ENCODE data around the gene GYS2.

GYS2 gene

GRCh38 chr12:21528953-21529352, 75.7 kb downstream of the GYS2 start:
- no peak overlapping the region for H3K27ac ChIP-seq (ENCODE audit: low read depth, low read length)
- no peaks in the 10 kb centered on the region for H3F3A ChIP-seq (ENCODE audit: insufficient read depth)
- no peak overlapping the region for H3K4me3 ChIP-seq (ENCODE audit: insufficient read depth, low read length, poor library complexity, severe bottlenecking)
- H3K9me2 ChIP-seq (replicated peaks; ENCODE audit: insufficient read depth, low read length), result no peaks in the 10 kb centered on the region
- H3K79me2 ChIP-seq (ENCODE audit: insufficient read depth, low read length), result no peaks in the 10 kb centered on the region
- no peak overlapping the region for H3K9ac ChIP-seq (ENCODE audit: low read length)
- no peak overlapping the region for H3K4me2 ChIP-seq (ENCODE audit: low read depth, low read length, poor library complexity, severe bottlenecking)
- no peaks in the 10 kb centered on the region for H3K36me3 ChIP-seq (ENCODE audit: low read length)
- no peaks in the 10 kb centered on the region for H3K9me3 ChIP-seq (ENCODE audit: insufficient read depth, low read length)
- H3K27me3 ChIP-seq (ENCODE audit: low read length), result no peaks in the 10 kb centered on the region
- TF ChIP-seq CTCF (IDR thresholded peaks at IDR 0.05; ENCODE audit: insufficient read depth, low read length, poor library complexity, severe bottlenecking), result no peak
- TF ChIP-seq EZH2phosphoT487 (conservative IDR thresholded peaks at IDR 0.05; ENCODE audit: low read length), result no peak
- H2AFZ ChIP-seq (ENCODE audit: low read depth, low read length, severe bottlenecking), result no peak overlapping the region
- H4K20me1 ChIP-seq (ENCODE audit: low read depth, low read length), result no peaks in the 10 kb centered on the region

GRCh38 chr12:21527451-21528180, 77.0 kb downstream of the GYS2 start:
- Histone ChIP-seq H3K9me2 (replicated peaks; ENCODE audit: insufficient read depth, low read length) (no peaks in the 10 kb centered on the region), H3K9ac (ENCODE audit: low read length) (peak overlapping the region; percentile 36), H3K36me3 (ENCODE audit: low read length) (no peaks in the 10 kb centered on the region), H3K4me3 (ENCODE audit: insufficient read depth, low read length, poor library complexity, severe bottlenecking) (peak overlapping the region; percentile 36), H3K27me3 (ENCODE audit: low read length) (no peaks in the 10 kb centered on the region), H4K20me1 (ENCODE audit: low read depth, low read length) (no peaks in the 10 kb centered on the region), H3K9me3 (ENCODE audit: insufficient read depth, low read length) (no peaks in the 10 kb centered on the region), H3K27ac (ENCODE audit: low read depth, low read length) (no peak overlapping the region), H2AFZ (ENCODE audit: low read depth, low read length, severe bottlenecking) (peak overlapping the region; percentile 60), H3K4me2 (ENCODE audit: low read depth, low read length, poor library complexity, severe bottlenecking) (peak overlapping the region; percentile 52), H3K79me2 (ENCODE audit: insufficient read depth, low read length) (no peaks in the 10 kb centered on the region), H3F3A (ENCODE audit: insufficient read depth) (no peaks in the 10 kb centered on the region)
- TF ChIP-seq EZH2phosphoT487 (conservative IDR thresholded peaks at IDR 0.05; ENCODE audit: low read length), result no peak
- TF ChIP-seq CTCF (IDR thresholded peaks at IDR 0.05; ENCODE audit: insufficient read depth, low read length, poor library complexity, severe bottlenecking), result no peak

- no peak overlapping the region for H3K9ac ChIP-seq (ENCODE audit: low read length)
- H3K4me3 ChIP-seq (ENCODE audit: insufficient read depth, low read length, poor library complexity, severe bottlenecking), result no peak overlapping the region
- H3K27me3 ChIP-seq (ENCODE audit: low read length), result no peaks in the 10 kb centered on the region
Observed at GRCh38 chr12:21526721-21527345, 77.8 kb downstream of the GYS2 start.

More at GRCh38 chr12:21526721-21527345, 77.8 kb downstream of the GYS2 start:
- Histone ChIP-seq H3K36me3 (ENCODE audit: low read length) (no peaks in the 10 kb centered on the region), H2AFZ (ENCODE audit: low read depth, low read length, severe bottlenecking) (no peak overlapping the region), H3F3A (ENCODE audit: insufficient read depth) (no peaks in the 10 kb centered on the region), H3K9me2 (replicated peaks; ENCODE audit: insufficient read depth, low read length) (no peaks in the 10 kb centered on the region), H4K20me1 (ENCODE audit: low read depth, low read length) (no peaks in the 10 kb centered on the region), H3K9me3 (ENCODE audit: insufficient read depth, low read length) (no peaks in the 10 kb centered on the region), H3K4me2 (ENCODE audit: low read depth, low read length, poor library complexity, severe bottlenecking) (no peak overlapping the region), H3K27ac (ENCODE audit: low read depth, low read length) (no peak overlapping the region), H3K79me2 (ENCODE audit: insufficient read depth, low read length) (no peaks in the 10 kb centered on the region)
- no peak for TF ChIP-seq CTCF (IDR thresholded peaks at IDR 0.05; ENCODE audit: insufficient read depth, low read length, poor library complexity, severe bottlenecking)
- no peak for TF ChIP-seq EZH2phosphoT487 (conservative IDR thresholded peaks at IDR 0.05; ENCODE audit: low read length)

Measured in SU-DHL-6 (cell line).